Measurements from ENCODE around the gene XG.

DNA sequence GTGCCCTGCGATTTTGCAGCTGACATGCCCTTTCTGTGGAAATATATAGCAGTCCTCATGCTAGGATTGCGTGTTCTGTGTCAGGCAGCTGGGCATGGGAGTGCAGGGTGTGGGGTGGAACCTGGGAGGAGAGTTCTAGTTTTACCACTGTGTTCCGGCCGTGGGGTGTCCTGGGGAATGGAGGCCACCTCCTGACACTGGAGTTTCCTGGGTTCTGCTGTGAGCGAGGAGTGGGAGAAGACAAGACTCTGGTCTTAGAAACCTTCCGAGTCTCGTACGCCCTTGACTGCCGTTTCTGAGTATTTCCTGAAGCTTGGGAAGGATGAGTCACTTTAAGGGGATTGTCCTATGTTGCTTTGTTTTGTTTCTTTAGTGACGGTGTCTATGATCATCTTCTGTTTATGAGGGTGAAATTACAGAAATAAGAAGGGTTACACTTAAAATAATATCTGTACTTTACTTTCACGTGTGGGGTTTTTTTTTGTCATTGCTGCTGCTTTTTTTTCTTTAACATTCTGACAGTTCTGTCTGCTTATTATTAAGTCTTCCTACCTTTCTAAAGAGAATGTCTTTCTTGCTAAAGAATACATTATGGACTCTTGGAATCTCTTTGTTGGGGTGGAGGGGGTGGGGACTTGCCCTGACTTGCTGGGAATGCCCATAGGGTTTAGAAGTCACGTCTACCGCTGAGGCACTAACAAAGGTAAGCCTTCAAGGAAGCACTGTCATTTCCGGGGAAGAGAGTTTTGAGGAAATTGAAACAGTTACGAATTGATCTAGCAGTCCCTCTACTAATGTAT lies 41.6 kb upstream of the XG start:
- no peak for TF ChIP-seq EZH2 (IDR thresholded peaks at IDR 0.05; ENCODE audit: low read depth)
- TF ChIP-seq, protein P1, sequence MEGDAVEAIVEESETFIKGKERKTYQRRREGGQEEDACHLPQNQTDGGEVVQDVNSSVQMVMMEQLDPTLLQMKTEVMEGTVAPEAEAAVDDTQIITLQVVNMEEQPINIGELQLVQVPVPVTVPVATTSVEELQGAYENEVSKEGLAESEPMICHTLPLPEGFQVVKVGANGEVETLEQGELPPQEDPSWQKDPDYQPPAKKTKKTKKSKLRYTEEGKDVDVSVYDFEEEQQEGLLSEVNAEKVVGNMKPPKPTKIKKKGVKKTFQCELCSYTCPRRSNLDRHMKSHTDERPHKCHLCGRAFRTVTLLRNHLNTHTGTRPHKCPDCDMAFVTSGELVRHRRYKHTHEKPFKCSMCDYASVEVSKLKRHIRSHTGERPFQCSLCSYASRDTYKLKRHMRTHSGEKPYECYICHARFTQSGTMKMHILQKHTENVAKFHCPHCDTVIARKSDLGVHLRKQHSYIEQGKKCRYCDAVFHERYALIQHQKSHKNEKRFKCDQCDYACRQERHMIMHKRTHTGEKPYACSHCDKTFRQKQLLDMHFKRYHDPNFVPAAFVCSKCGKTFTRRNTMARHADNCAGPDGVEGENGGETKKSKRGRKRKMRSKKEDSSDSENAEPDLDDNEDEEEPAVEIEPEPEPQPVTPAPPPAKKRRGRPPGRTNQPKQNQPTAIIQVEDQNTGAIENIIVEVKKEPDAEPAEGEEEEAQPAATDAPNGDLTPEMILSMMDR (conservative IDR thresholded peaks at IDR 0.05): no peak

All from PC-9 (cell line).